HCT116 (cell line): ENCODE data around the gene DCAF10. TPM values are rescaled to one million over a fixed set of nuclear protein-coding genes. Genes with fewer than 3 reads are reported as not detected.

ENCODE experiments used
- ATAC-seq: fragments of 200-7000 bp; cut with Tn5 transposase; 2 replicates; pipeline ENCODE4 v1.9.1; 2020; ENCODE audit warnings: mild to moderate bottlenecking, moderate library complexity
- BruUV-seq: library from RNA; stranded (reverse); fragments of 400-500 nt; replicated peaks from 2 replicates; lab custom pipeline; 2021; lab: Mats Ljungman, UMichigan
- CTCF ChIA-PET: fragments of 300-600 bp; sonication (Branson Sonifier 250); formaldehyde crosslinking; loops from one replicate; lab custom pipeline; 2021; ENCODE audit warnings: antibody characterized with exemption; lab: Charles Lee
- POLR2A ChIA-PET: fragments of 300-600, 350-600 bp; sonication (Branson Sonifier 250); formaldehyde crosslinking; loops from one replicate; lab custom pipeline; 2021; ENCODE audit warnings: antibody characterized with exemption; lab: Charles Lee
- RAD21 ChIA-PET, 2 experiments: fragments of 300-600 bp; sonication (Branson Sonifier 250); formaldehyde crosslinking; loops; one replicate each; lab custom pipeline; 2023; ENCODE audit warnings: low total read pairs in 2 of 2; ENCODE audit not compliant: uncharacterized antibody in 2 of 2, unreplicated experiment in 2 of 2, low non-redundant PET in 1 of 2; lab: Charles Lee
- DNase-seq: peaks from one replicate; pipeline ENCODE4 v3.0.0-alpha.2; 2010; ENCODE audit warnings: low read depth, low spot score
- H2AFZ ChIP-seq: fragments of 200-600 bp; shearing (Covaris generic), sonication (generic); 2 replicates; pipeline ENCODE4 v1.6.1; 2017; ENCODE audit warnings: low read depth, mixed run types, mixed read lengths, antibody characterized with exemption, low read length; ENCODE audit not compliant: poor library complexity, severe bottlenecking
- H3K27ac ChIP-seq: 2 replicates; pipeline ENCODE4 v1.5.1; 2012; ENCODE audit warnings: low read depth, low read length
- H3K27me3 ChIP-seq: fragments of 200-600 bp; sonication (generic); 2 replicates; pipeline ENCODE4 v1.6.1; 2016; ENCODE audit warnings: mixed run types, low read length, mixed read lengths; ENCODE audit not compliant: insufficient read depth
- H3K36me3 ChIP-seq, 2 experiments: fragments of 200-500 bp in 1 of 2; fragments of 200-600 bp in 1 of 2; sonication (Bioruptor generic) in 1 of 2; sonication (generic) in 1 of 2; 2 replicates each; pipeline versions ENCODE4 v1.5.1 to v1.6.1; 2014 to 2016; ENCODE audit warnings: low read length in 2 of 2, inconsistent platforms in 1 of 2, mixed read lengths in 1 of 2, mixed run types in 1 of 2; ENCODE audit not compliant: insufficient read depth in 2 of 2, control insufficient read depth in 1 of 2
- H3K4me1 ChIP-seq, 2 experiments: fragments of 200-600 bp in 1 of 2; sonication (generic) in 1 of 2; 2 replicates each; pipeline versions ENCODE4 v1.5.1 to v1.6.1; 2012 to 2017; ENCODE audit warnings: low read length in 2 of 2, inconsistent platforms in 1 of 2, mild to moderate bottlenecking in 1 of 2, mixed read lengths in 1 of 2, mixed run types in 1 of 2, moderate library complexity in 1 of 2; ENCODE audit not compliant: insufficient read depth in 2 of 2, control insufficient read depth in 1 of 2
- H3K4me2 ChIP-seq: fragments of 200-600 bp; sonication (generic); 2 replicates; pipeline ENCODE4 v1.6.1; 2017; ENCODE audit warnings: mixed run types, low read length, mixed read lengths
- H3K4me3 ChIP-seq, 2 experiments: fragments of 200-600 bp in 1 of 2; sonication (generic) in 1 of 2; replicated peaks in 1 of 2; 2 replicates each; pipeline ENCODE4 v1.5.1; 2011 to 2016; ENCODE audit warnings: low read length in 2 of 2, control low read depth in 1 of 2, low read depth in 1 of 2, mild to moderate bottlenecking in 1 of 2, mixed read lengths in 1 of 2, mixed run types in 1 of 2
- H3K79me2 ChIP-seq: fragments of 200-600 bp; sonication (generic); 2 replicates; pipeline ENCODE4 v1.6.1; 2017; ENCODE audit warnings: mild to moderate bottlenecking, mixed run types, low read length, moderate library complexity, mixed read lengths; ENCODE audit not compliant: insufficient read depth
- H3K9ac ChIP-seq: fragments of 200-600 bp; sonication (generic); 2 replicates; pipeline ENCODE4 v1.6.1; 2016; ENCODE audit warnings: low read length, mixed read lengths
- H3K9me2 ChIP-seq: fragments of 200-600 bp; sonication (generic), shearing (Covaris generic); 2 replicates; pipeline ENCODE4 v1.6.1; 2017; ENCODE audit warnings: mixed run types, mild to moderate bottlenecking, moderate library complexity; ENCODE audit not compliant: insufficient read depth
- H3K9me3 ChIP-seq, 2 experiments: fragments of 200-500 bp in 1 of 2; fragments of 200-600 bp in 1 of 2; sonication (Bioruptor generic) in 1 of 2; sonication (generic) in 1 of 2; 2 replicates each; pipeline ENCODE4 v1.6.1; 2014 to 2017; ENCODE audit warnings: low read length in 2 of 2, mixed read lengths in 2 of 2, inconsistent platforms in 1 of 2, low read depth in 1 of 2, mild to moderate bottlenecking in 1 of 2, mixed run types in 1 of 2, moderate library complexity in 1 of 2; ENCODE audit not compliant: control insufficient read depth in 1 of 2, insufficient read depth in 1 of 2
- H4K20me1 ChIP-seq: fragments of 200-600 bp; sonication (generic), shearing (Covaris generic); 2 replicates; pipeline ENCODE4 v1.6.1; 2017; ENCODE audit warnings: mixed run types, mild to moderate bottlenecking, moderate library complexity; ENCODE audit not compliant: insufficient read depth
- ELF1 ChIP-seq: IDR thresholded peaks from 2 replicates; pipeline ENCODE4 v1.6.1; 2012; ENCODE audit warnings: low read depth, borderline replicate concordance
- FOSL1 ChIP-seq: IDR thresholded peaks from 2 replicates; pipeline ENCODE4 v1.6.1; 2012; ENCODE audit warnings: low read depth
- MAX ChIP-seq: IDR thresholded peaks from 2 replicates; pipeline ENCODE4 v1.6.1; 2012
- POLR2A ChIP-seq: IDR thresholded peaks from 2 replicates; pipeline ENCODE4 v1.7.0; 2011; ENCODE audit warnings: borderline replicate concordance; ENCODE audit not compliant: insufficient read depth, insufficient read length; ENCODE audit errors: extremely low read depth
- POLR2AphosphoS5 ChIP-seq: IDR thresholded peaks from 2 replicates; pipeline ENCODE4 v1.6.1; 2011; ENCODE audit warnings: mild to moderate bottlenecking, low read depth, low read length, moderate library complexity
- SIN3A ChIP-seq: IDR thresholded peaks from 2 replicates; pipeline ENCODE4 v1.6.1; 2012; ENCODE audit warnings: low read depth
- SP1 ChIP-seq: IDR thresholded peaks from 2 replicates; pipeline ENCODE4 v1.6.1; 2012; ENCODE audit warnings: low read depth
- SRF ChIP-seq: IDR thresholded peaks from 2 replicates; pipeline ENCODE4 v1.6.1; 2012; ENCODE audit warnings: low read depth
- TCF7L2 ChIP-seq: IDR thresholded peaks from 2 replicates; pipeline ENCODE4 v1.7.0; 2011; ENCODE audit warnings: borderline replicate concordance, inconsistent platforms; ENCODE audit not compliant: insufficient read depth, insufficient read length; ENCODE audit errors: extremely low read depth
- YY1 ChIP-seq: IDR thresholded peaks from 2 replicates; pipeline ENCODE4 v1.6.1; 2011; ENCODE audit warnings: low read length, low read depth, moderate library complexity, mild to moderate bottlenecking; ENCODE audit not compliant: insufficient replicate concordance; ENCODE audit errors: extremely low read depth
- ZBTB33 ChIP-seq: IDR thresholded peaks from 2 replicates; pipeline ENCODE4 v1.6.1; 2011; ENCODE audit warnings: mild to moderate bottlenecking, low read length, moderate library complexity; ENCODE audit not compliant: insufficient replicate concordance; ENCODE audit errors: extremely low read depth
- ZFX ChIP-seq: fragments of 450-650 bp; IDR thresholded peaks from 2 replicates; pipeline ENCODE4 v1.6.1; 2017
- intact Hi-C: fragments of 100-400 bp; cut with micrococcal nuclease; formaldehyde crosslinking; loops from 2 replicates; pipeline ENCODE4 v1.10.0; 2022
- total RNA-seq: library from RNA; stranded (reverse); gene quantifications from one replicate; pipeline ENCODE4 v1.2.1, GENCODE V29; 2021; ENCODE audit not compliant: unreplicated experiment
- TF ChIP-seq, protein P1 (sequence below): IDR thresholded peaks from 2 replicates; pipeline ENCODE4 v1.6.1; 2012; ENCODE audit warnings: low read depth

DCAF10 gene
- total RNA-seq, 1 experiment from 2014 or later, result 20.6 TPM

DNA sequence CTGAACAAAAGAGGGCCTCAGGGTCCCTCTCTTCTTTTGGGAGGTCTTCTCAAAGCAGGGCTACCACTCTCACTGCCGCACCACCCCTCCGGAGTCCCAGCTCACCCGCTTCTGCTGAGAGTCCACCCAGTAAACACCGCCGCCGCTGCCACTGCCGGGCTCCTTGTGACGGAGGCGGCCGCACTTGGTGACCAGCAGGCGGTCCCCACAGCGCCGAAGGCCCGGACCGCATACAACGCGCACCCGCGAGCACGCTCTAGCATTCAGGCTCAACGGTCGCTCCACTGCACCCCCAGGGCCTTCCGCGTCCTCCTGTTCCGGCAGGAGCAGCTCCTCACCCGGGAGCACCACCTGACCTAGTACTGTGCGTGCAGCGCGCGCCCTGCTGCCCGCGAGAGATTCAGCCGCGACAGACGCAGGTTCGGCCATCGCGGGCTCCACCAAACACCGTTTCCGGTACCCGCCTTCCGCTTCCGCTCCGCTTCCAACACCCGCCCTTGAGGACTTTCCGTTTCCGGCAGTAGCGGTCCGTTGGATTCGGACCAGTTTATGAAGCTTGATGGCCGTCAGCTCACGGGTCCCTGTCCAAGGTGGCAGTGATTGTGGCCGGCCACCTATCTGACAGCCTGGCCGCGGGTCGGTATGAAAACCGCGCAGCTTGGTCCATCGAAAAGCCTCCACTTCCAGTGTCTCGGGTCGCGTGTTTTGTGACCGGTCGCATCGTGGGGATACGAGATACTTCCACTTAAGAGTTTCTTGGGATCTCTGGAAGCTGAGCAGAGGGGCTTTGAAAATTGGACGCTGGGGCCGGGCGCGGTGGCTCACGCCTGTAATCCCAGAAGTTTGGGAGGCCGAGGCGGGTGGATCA, 15.7 kb upstream of the DCAF10 start, which contains the start of gene EXOSC3:
EXOSC3 (minus strand) TSS at position 449 of the 868 bp plus-strand sequence; CDS start at position 429, 20 bp downstream.
- BruUV-seq, result no TSS peak
- peak within 1 kb of the TSS; percentile 71 for H3K27ac ChIP-seq
- DNase-seq (peak; percentile 88), ATAC-seq (peak; percentile 89)
- H3K9me3 ChIP-seq, result no peaks in the 10 kb centered on the region
- peaks cover 23 to 35% of the 10 kb centered on the region in 2 experiments for H3K36me3 ChIP-seq
- no peaks in the 10 kb centered on the region for H3K9me2 ChIP-seq
- ChIA-PET POLR2A (interaction anchor here (0.7 kb wide), 1 partner anchor 10 kb away, joined by 4 read pairs; no protein-coding TSS in a partner anchor), CTCF (interaction anchor here (1.0 to 1.5 kb wide), 2 partner anchors 17 to 479 kb away, joined by 3 read pairs; no protein-coding TSS in a partner anchor), RAD21 (no interaction called here)
- H3K9ac ChIP-seq, result peak within 1 kb of the TSS; percentile 85
- peak; percentile 93 for TF ChIP-seq SIN3A
- peak; percentile 38 for TF ChIP-seq TCF7L2
- TF ChIP-seq SP1, result no peak
- TF ChIP-seq POLR2AphosphoS5, result peak; percentile 93
- TF ChIP-seq POLR2A, result peak; percentile 65
- peak; percentile 85 for TF ChIP-seq MAX
- TF ChIP-seq, protein P1, sequence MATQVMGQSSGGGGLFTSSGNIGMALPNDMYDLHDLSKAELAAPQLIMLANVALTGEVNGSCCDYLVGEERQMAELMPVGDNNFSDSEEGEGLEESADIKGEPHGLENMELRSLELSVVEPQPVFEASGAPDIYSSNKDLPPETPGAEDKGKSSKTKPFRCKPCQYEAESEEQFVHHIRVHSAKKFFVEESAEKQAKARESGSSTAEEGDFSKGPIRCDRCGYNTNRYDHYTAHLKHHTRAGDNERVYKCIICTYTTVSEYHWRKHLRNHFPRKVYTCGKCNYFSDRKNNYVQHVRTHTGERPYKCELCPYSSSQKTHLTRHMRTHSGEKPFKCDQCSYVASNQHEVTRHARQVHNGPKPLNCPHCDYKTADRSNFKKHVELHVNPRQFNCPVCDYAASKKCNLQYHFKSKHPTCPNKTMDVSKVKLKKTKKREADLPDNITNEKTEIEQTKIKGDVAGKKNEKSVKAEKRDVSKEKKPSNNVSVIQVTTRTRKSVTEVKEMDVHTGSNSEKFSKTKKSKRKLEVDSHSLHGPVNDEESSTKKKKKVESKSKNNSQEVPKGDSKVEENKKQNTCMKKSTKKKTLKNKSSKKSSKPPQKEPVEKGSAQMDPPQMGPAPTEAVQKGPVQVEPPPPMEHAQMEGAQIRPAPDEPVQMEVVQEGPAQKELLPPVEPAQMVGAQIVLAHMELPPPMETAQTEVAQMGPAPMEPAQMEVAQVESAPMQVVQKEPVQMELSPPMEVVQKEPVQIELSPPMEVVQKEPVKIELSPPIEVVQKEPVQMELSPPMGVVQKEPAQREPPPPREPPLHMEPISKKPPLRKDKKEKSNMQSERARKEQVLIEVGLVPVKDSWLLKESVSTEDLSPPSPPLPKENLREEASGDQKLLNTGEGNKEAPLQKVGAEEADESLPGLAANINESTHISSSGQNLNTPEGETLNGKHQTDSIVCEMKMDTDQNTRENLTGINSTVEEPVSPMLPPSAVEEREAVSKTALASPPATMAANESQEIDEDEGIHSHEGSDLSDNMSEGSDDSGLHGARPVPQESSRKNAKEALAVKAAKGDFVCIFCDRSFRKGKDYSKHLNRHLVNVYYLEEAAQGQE, result peak; percentile 70
- TF ChIP-seq ZBTB33, result peak; percentile 80
- no peak for TF ChIP-seq FOSL1
- peak; percentile 81 for TF ChIP-seq ELF1
- TF ChIP-seq YY1, result peak; percentile 90
- TF ChIP-seq ZFX, result peak; percentile 79
- TF ChIP-seq SRF, result no peak
- intact Hi-C loops, result loop anchor here (10.0 kb wide), 1 partner anchor 200 kb away; no protein-coding TSS in a partner anchor
- peaks cover 7 to 11% of the 10 kb centered on the region in 2 experiments; a peak in 3 of 4 replicates for H3K4me1 ChIP-seq
- H3K79me2 ChIP-seq, result peaks cover 52% of the 10 kb centered on the region
- H3K4me3 ChIP-seq, result peak within 1 kb of the TSS; percentile 88 to 99
- peak within 1 kb of the TSS; percentile 85 for H3K4me2 ChIP-seq
- peak within 1 kb of the TSS; percentile 74 for H2AFZ ChIP-seq
- H3K27me3 ChIP-seq, result no peaks in the 10 kb centered on the region
- H4K20me1 ChIP-seq, result peaks cover 9% of the 10 kb centered on the region; the same call in 1 of the 2 replicates
